GM12875 (cell line): ENCODE data around the gene SNAI1.
"Not testable (repeated sequence)": the region's sequence is repeated elsewhere in the genome, so short reads cannot be mapped to it uniquely, and the experiment has no call there.

Experiments used
- H3K4me3 ChIP-seq: one replicate; pipeline ENCODE4 v1.5.1; 2011; ENCODE audit warnings: low read depth, low read length, control low read depth
- CTCF ChIP-seq: IDR thresholded peaks from 2 replicates; pipeline ENCODE4 v1.5.1; 2011; ENCODE audit warnings: low read depth, mild to moderate bottlenecking, control low read depth, inconsistent platforms, low read length, moderate library complexity, borderline replicate concordance; ENCODE audit not compliant: insufficient read depth

The SNAI1 gene

GRCh38 chr20:50009521-50010454 is 27.0 kb downstream of the SNAI1 start:
- TF ChIP-seq CTCF, result no peak
- H3K4me3 ChIP-seq, result no peak overlapping the region

- H3K4me3 ChIP-seq, result not testable (repeated sequence)
Observed at GRCh38 chr20:50011597-50011996, 28.8 kb downstream of the SNAI1 start.

GRCh38 chr20:50012282-50013263 is 29.8 kb downstream of the SNAI1 start:
- no peak overlapping the region for H3K4me3 ChIP-seq
- no peak for TF ChIP-seq CTCF

GRCh38 chr20:50013976-50014375 is 31.2 kb downstream of the SNAI1 start:
- H3K4me3 ChIP-seq, result no peak overlapping the region
- TF ChIP-seq CTCF, result no peak

GRCh38 chr20:50014570-50015562 is 32.1 kb downstream of the SNAI1 start:
- no peak for TF ChIP-seq CTCF
- H3K4me3 ChIP-seq, result no peak overlapping the region

- no peak overlapping the region for H3K4me3 ChIP-seq
Observed at GRCh38 chr20:50015636-50015992, 32.8 kb downstream of the SNAI1 start.

More at GRCh38 chr20:50015636-50015992, 32.8 kb downstream of the SNAI1 start:
- TF ChIP-seq CTCF, result no peak
